ENCODE data around the gene SSBP4. TPM values are rescaled to one million over a fixed set of nuclear protein-coding genes. Genes with fewer than 3 reads are reported as not detected.

The SSBP4 gene
- total RNA-seq, 1 experiment from 2014 or later, result 46.1 TPM

- no peak overlapping the region for H3K27ac ChIP-seq (ENCODE audit: insufficient read length, low read depth, low read length)
Measured at GRCh38 chr19:18427080-18427742, 8.0 kb downstream of the SSBP4 start.

More at GRCh38 chr19:18427080-18427742, 8.0 kb downstream of the SSBP4 start:
- Mint-ChIP-seq H3K27me3 (ENCODE audit: low read depth) (peaks cover 8% of the 10 kb centered on the region; the same call in 1 of the 2 replicates), H3K4me1 (peaks cover 39 to 41% of the 10 kb centered on the region in 2 experiments), H3K4me3 (no peak overlapping the region), H3K9me3 (no peaks in the 10 kb centered on the region), H3K36me3 (ENCODE audit: insufficient read depth in 1 of 3, low read depth in 3 of 3) (0 out of 7 replicates have a peak, but pooled peaks cover 0 to 5% (median 0%) of the 10 kb centered on the region in 3 experiments), H3K27ac (no peak overlapping the region)
- Histone ChIP-seq H3K79me1 (ENCODE audit: insufficient read depth, low read depth, low read length, poor library complexity, severe bottlenecking) (no peaks in the 10 kb centered on the region), H2AFZ (ENCODE audit: low read length) (no peak overlapping the region), H2BK120ac (ENCODE audit: low read depth, low read length, poor library complexity, severe bottlenecking) (no peak overlapping the region), H3K79me2 (ENCODE audit: insufficient read depth, low read length) (no peaks in the 10 kb centered on the region), H3K56ac (ENCODE audit: insufficient read length, low read depth, low read length) (no peak overlapping the region), H3K4me1 (ENCODE audit: insufficient read depth, low read length) (peaks cover 4% of the 10 kb centered on the region; the same call in 1 of the 2 replicates), H3K23me2 (ENCODE audit: insufficient read length, low read depth, low read length, poor library complexity, severe bottlenecking) (no peaks in the 10 kb centered on the region), H4K20me1 (ENCODE audit: control insufficient read depth, insufficient read depth, insufficient read length) (no peaks in the 10 kb centered on the region), H4K91ac (ENCODE audit: insufficient read length, low read depth, low read length) (no peak overlapping the region), H4K5ac (ENCODE audit: insufficient read length, low read depth, low read length) (no peak overlapping the region), H2BK5ac (ENCODE audit: insufficient read length, low read length) (no peak overlapping the region), H2BK20ac (ENCODE audit: low read depth, low read length, poor library complexity, severe bottlenecking) (no peak overlapping the region), H3K9ac (ENCODE audit: extremely low read depth, insufficient read length, low read length) (no peak overlapping the region), H3K4ac (ENCODE audit: low read depth, low read length) (no peak overlapping the region), H3K23ac (ENCODE audit: insufficient read length, low read depth, low read length) (no peak overlapping the region), H3K27me3 (ENCODE audit: insufficient read depth, low read length) (no peaks in the 10 kb centered on the region), H3K18ac (ENCODE audit: insufficient read length, low read depth, low read length) (no peak overlapping the region), H2BK15ac (ENCODE audit: low read depth, low read length) (no peak overlapping the region), H3K14ac (ENCODE audit: insufficient read depth, low read length) (no peak overlapping the region), H2BK12ac (ENCODE audit: insufficient read length, low read depth, low read length) (no peak overlapping the region), H4K8ac (replicated peaks; ENCODE audit: insufficient read length, low read depth, low read length) (no peak overlapping the region), H2AK5ac (ENCODE audit: insufficient read length, low read length) (no peak overlapping the region), H3K9me3 (ENCODE audit: control insufficient read depth, low read depth, low read length) (no peaks in the 10 kb centered on the region), H3T11ph (ENCODE audit: low read length) (no peak overlapping the region), H3K4me2 (ENCODE audit: insufficient read depth, insufficient read length, low read length) (no peak overlapping the region)
- no CpG with 5 or more reads among the region's 16 CpGs for WGBS (ENCODE audit: extremely low coverage, insufficient read length, low lambda C conversion rate)
- DNase-seq, result no peak
- no peak for TF ChIP-seq CTCF (conservative IDR thresholded peaks at IDR 0.05)

Measured in H9 (cell line).